BLaER1 treated with 17β-estradiol and CSF1 and Interleukin-3, amounts not matched to agents 10 nM and 100 nM (cell line): ENCODE measurements around the gene OSMR.
A peak's percentile ranks its signal among the peaks of the same experiment; 100 is the strongest.
"Not testable (repeated sequence)": the region's sequence is repeated elsewhere in the genome, so short reads cannot be mapped to it uniquely, and the experiment has no call there.

Experiments used
- H3K27ac ChIP-seq, 11 experiments: shearing (Covaris generic); formaldehyde crosslinking; 2 replicates each; pipeline ENCODE4 v1.8.1; 2022
- H3K27me3 ChIP-seq, 11 experiments: shearing (Covaris generic); formaldehyde crosslinking; 2 replicates each; pipeline ENCODE4 v1.8.1; 2022
- H3K36me3 ChIP-seq, 11 experiments: shearing (Covaris generic); formaldehyde crosslinking; 2 replicates each; pipeline ENCODE4 v1.8.1; 2022
- H3K4me1 ChIP-seq, 10 experiments: shearing (Covaris generic); formaldehyde crosslinking; 2 replicates each; pipeline ENCODE4 v1.8.1; 2022
- H3K4me2 ChIP-seq, 11 experiments: shearing (Covaris generic); formaldehyde crosslinking; 2 replicates each; pipeline ENCODE4 v1.8.1; 2022
- H3K4me3 ChIP-seq, 10 experiments: shearing (Covaris generic); formaldehyde crosslinking; 2 replicates each; pipeline ENCODE4 v1.8.1; 2022
- H3K9ac ChIP-seq, 11 experiments: shearing (Covaris generic); formaldehyde crosslinking; 2 replicates each; pipeline ENCODE4 v1.8.1; 2022
- H3K9me3 ChIP-seq, 11 experiments: shearing (Covaris generic); formaldehyde crosslinking; replicated peaks in 1 of 11; 2 replicates each; pipeline ENCODE4 v1.8.1; 2022
- H4K20me1 ChIP-seq, 11 experiments: shearing (Covaris generic); formaldehyde crosslinking; 2 replicates each; pipeline ENCODE4 v1.8.1; 2022
- Cebpa-rat ChIP-seq, 11 experiments: shearing (Covaris generic); IDR thresholded peaks; 2 replicates each; pipeline ENCODE4 v1.8.1; 2022

The OSMR gene

GRCh38 chr5:38858839-38859238, 13.0 kb downstream of the OSMR start:
- no peaks in the 10 kb centered on the region for H4K20me1 ChIP-seq
- no peak overlapping the region for H3K9ac ChIP-seq
- H3K27me3 ChIP-seq: no peaks in the 10 kb centered on the region
- H3K9me3 ChIP-seq: peaks cover 7 to 41% (median 22%) of the 10 kb centered on the region in 11 experiments; a peak in 21 of 22 replicates
- no peak overlapping the region for H3K27ac ChIP-seq
- H3K36me3 ChIP-seq: no peaks in the 10 kb centered on the region
- no peak overlapping the region for H3K4me3 ChIP-seq
- no peaks in the 10 kb centered on the region for H3K4me1 ChIP-seq
- H3K4me2 ChIP-seq: no peak overlapping the region
- no peak for TF ChIP-seq Cebpa-rat (IDR thresholded peaks at IDR 0.05)

- H3K4me2 ChIP-seq, H3K4me3 ChIP-seq, H3K9ac ChIP-seq, H3K4me1 ChIP-seq, H3K27ac ChIP-seq, H3K27me3 ChIP-seq, H4K20me1 ChIP-seq, H3K36me3 ChIP-seq: not testable (repeated sequence)
- H3K9me3 ChIP-seq: peaks cover 28 to 70% (median 44%) of the 10 kb centered on the region in 11 experiments
These were observed 16.4 kb downstream of the OSMR start for GRCh38 chr5:38861986-38862770.

- Histone ChIP-seq H3K9me3 (peaks cover 24 to 52% (median 35%) of the 10 kb centered on the region in 11 experiments), H3K4me2 (no peak overlapping the region), H3K27me3 (no peaks in the 10 kb centered on the region; a peak in 1 of 22 replicates), H3K27ac (no peak overlapping the region), H3K36me3 (no peaks in the 10 kb centered on the region), H3K4me1 (no peaks in the 10 kb centered on the region), H3K4me3 (no peak overlapping the region), H3K9ac (no peak overlapping the region), H4K20me1 (no peaks in the 10 kb centered on the region)
- no peak for TF ChIP-seq Cebpa-rat (IDR thresholded peaks at IDR 0.05)
These were observed 20.7 kb downstream of the OSMR start for GRCh38 chr5:38866362-38867031.

GRCh38 chr5:38867032-38867398, 21.2 kb downstream of the OSMR start:
- Histone ChIP-seq H3K9ac (no peak overlapping the region), H4K20me1 (no peaks in the 10 kb centered on the region), H3K4me3 (no peak overlapping the region), H3K36me3 (no peaks in the 10 kb centered on the region), H3K9me3 (peaks cover 21 to 47% (median 30%) of the 10 kb centered on the region in 11 experiments), H3K27ac (no peak overlapping the region), H3K4me1 (peaks cover 0 to 3% (median 0%) of the 10 kb centered on the region in 10 experiments; a peak in 3 of 20 replicates), H3K4me2 (no peak overlapping the region), H3K27me3 (no peaks in the 10 kb centered on the region; a peak in 1 of 22 replicates)
- TF ChIP-seq Cebpa-rat (IDR thresholded peaks at IDR 0.05): no peak

- Histone ChIP-seq H3K27me3 (no peaks in the 10 kb centered on the region; a peak in 1 of 22 replicates), H3K9me3 (peaks cover 18 to 43% (median 28%) of the 10 kb centered on the region in 11 experiments), H3K4me2 (no peak overlapping the region), H3K36me3 (no peaks in the 10 kb centered on the region), H3K9ac (no peak overlapping the region), H3K4me3 (no peak overlapping the region), H3K4me1 (peaks cover 0 to 7% (median 0%) of the 10 kb centered on the region in 10 experiments; a peak in 3 of 20 replicates), H4K20me1 (no peaks in the 10 kb centered on the region), H3K27ac (no peak overlapping the region)
- no peak for TF ChIP-seq Cebpa-rat (IDR thresholded peaks at IDR 0.05)
These were observed 21.6 kb downstream of the OSMR start for GRCh38 chr5:38867416-38867815.

- H3K9me3 ChIP-seq: peaks cover 0 to 12% (median 3%) of the 10 kb centered on the region in 11 experiments; a peak in 13 of 22 replicates
- H3K27me3 ChIP-seq: peaks cover 0 to 16% (median 0%) of the 10 kb centered on the region in 11 experiments; a peak in 3 of 22 replicates
- no peaks in the 10 kb centered on the region for H4K20me1 ChIP-seq
- TF ChIP-seq Cebpa-rat (IDR thresholded peaks at IDR 0.05): no peak
- peaks cover 0 to 8% (median 0%) of the 10 kb centered on the region in 10 experiments; a peak in 3 of 20 replicates for H3K4me1 ChIP-seq
- H3K36me3 ChIP-seq: no peaks in the 10 kb centered on the region
- H3K27ac ChIP-seq: no peak overlapping the region
- no peak overlapping the region for H3K4me3 ChIP-seq
- no peak overlapping the region for H3K4me2 ChIP-seq
- no peak overlapping the region for H3K9ac ChIP-seq
These were observed 24.8 kb downstream of the OSMR start for GRCh38 chr5:38870595-38870994.

- H3K4me2 ChIP-seq: no peak overlapping the region
- peaks cover 0 to 22% (median 0%) of the 10 kb centered on the region in 11 experiments; a peak in 3 of 22 replicates for H3K27me3 ChIP-seq
- peaks cover 0 to 8% (median 0%) of the 10 kb centered on the region in 10 experiments; a peak in 3 of 20 replicates for H3K4me1 ChIP-seq
- H4K20me1 ChIP-seq: no peaks in the 10 kb centered on the region
- H3K9me3 ChIP-seq: peaks cover 0 to 6% (median 0%) of the 10 kb centered on the region in 11 experiments; a peak in 5 of 22 replicates
- no peaks in the 10 kb centered on the region for H3K36me3 ChIP-seq
- H3K4me3 ChIP-seq: no peak overlapping the region
- TF ChIP-seq Cebpa-rat (IDR thresholded peaks at IDR 0.05): no peak
- no peak overlapping the region for H3K27ac ChIP-seq
- H3K9ac ChIP-seq: no peak overlapping the region
These were observed 25.3 kb downstream of the OSMR start for GRCh38 chr5:38871058-38871605.

GRCh38 chr5:38871790-38872551, 26.2 kb downstream of the OSMR start:
- Histone ChIP-seq H3K4me3 (no peak overlapping the region), H3K4me2 (peak overlapping the region in 2 of 11 experiments; percentile 7 to 20; a peak in 4 of 22 replicates)

More at GRCh38 chr5:38871790-38872551, 26.2 kb downstream of the OSMR start:
- peaks cover 0 to 30% (median 0%) of the 10 kb centered on the region in 11 experiments; a peak in 5 of 22 replicates for H3K27me3 ChIP-seq
- TF ChIP-seq Cebpa-rat (IDR thresholded peaks at IDR 0.05): no peak
- no peaks in the 10 kb centered on the region for H4K20me1 ChIP-seq
- no peaks in the 10 kb centered on the region; a peak in 1 of 22 replicates for H3K9me3 ChIP-seq
- no peaks in the 10 kb centered on the region for H3K36me3 ChIP-seq
- H3K27ac ChIP-seq: no peak overlapping the region
- no peak overlapping the region for H3K9ac ChIP-seq
- H3K4me1 ChIP-seq: peaks cover 0 to 8% (median 0%) of the 10 kb centered on the region in 10 experiments; a peak in 3 of 20 replicates
